Activated T-helper 17 cell treated with anti-CD3 and anti-CD28 coated beads, Interleukin-2, amount 50 U/mL, for 72 hours (primary cell): ENCODE results near the gene PTCH1. TPM values are rescaled to one million over a fixed set of nuclear protein-coding genes. Genes with fewer than 3 reads are reported as not detected.
A peak's percentile ranks its signal among the peaks of the same experiment; 100 is the strongest.

ENCODE experiments used
- ATAC-seq: fragments of 150-1000 bp; cut with Tn5 transposase; replicated peaks from 2 replicates; pipeline ENCODE4 v1.10.0; 2021; ENCODE audit warnings: mild to moderate bottlenecking, moderate library complexity
- H3K27ac Mint-ChIP-seq: one replicate; pipeline ENCODE4 v1.8.0; 2022; ENCODE audit warnings: mixed read lengths
- H3K27me3 Mint-ChIP-seq: one replicate; pipeline ENCODE4 v1.8.0; 2022; ENCODE audit warnings: mixed read lengths
- H3K36me3 Mint-ChIP-seq: one replicate; pipeline ENCODE4 v1.8.0; 2022; ENCODE audit warnings: low read depth, mild to moderate bottlenecking, mixed read lengths
- H3K4me1 Mint-ChIP-seq: one replicate; pipeline ENCODE4 v1.8.0; 2022; ENCODE audit warnings: mixed read lengths
- H3K4me3 Mint-ChIP-seq: one replicate; pipeline ENCODE4 v1.8.0; 2022; ENCODE audit warnings: mild to moderate bottlenecking, mixed read lengths
- H3K9me3 Mint-ChIP-seq: one replicate; pipeline ENCODE4 v1.8.0; 2022; ENCODE audit warnings: mixed read lengths
- total RNA-seq, 2 donors: library from RNA; stranded (reverse); gene quantifications; one replicate each; pipeline ENCODE4 v1.2.3, GENCODE V29; 2022

PTCH1 gene
- total RNA-seq, 2 donors from 2014 or later, result 2.0 to 8.6 TPM

- H3K9me3 Mint-ChIP-seq, result no peaks in the 10 kb centered on the region
- no peak overlapping the region for H3K4me3 Mint-ChIP-seq
- H3K4me1 Mint-ChIP-seq, result peaks cover 5% of the 10 kb centered on the region
- peaks cover 53% of the 10 kb centered on the region for H3K36me3 Mint-ChIP-seq
- no peaks in the 10 kb centered on the region for H3K27me3 Mint-ChIP-seq
- no peak for ATAC-seq
- no peak overlapping the region for H3K27ac Mint-ChIP-seq
Measured at GRCh38 chr9:95479330-95479729, 37.4 kb downstream of the PTCH1 start.

GRCh38 chr9:95478335-95478734 lies 38.4 kb downstream of the PTCH1 start:
- no peaks in the 10 kb centered on the region for H3K27me3 Mint-ChIP-seq
- no peak overlapping the region for H3K4me3 Mint-ChIP-seq
- H3K9me3 Mint-ChIP-seq, result no peaks in the 10 kb centered on the region
- peaks cover 60% of the 10 kb centered on the region for H3K36me3 Mint-ChIP-seq
- ATAC-seq, result no peak
- H3K27ac Mint-ChIP-seq, result no peak overlapping the region
- H3K4me1 Mint-ChIP-seq, result peaks cover 5% of the 10 kb centered on the region

GRCh38 chr9:95477885-95478284 lies 38.9 kb downstream of the PTCH1 start:
- peaks cover 64% of the 10 kb centered on the region for H3K36me3 Mint-ChIP-seq
- peaks cover 5% of the 10 kb centered on the region for H3K4me1 Mint-ChIP-seq
- ATAC-seq, result no peak
- no peak overlapping the region for H3K27ac Mint-ChIP-seq
- H3K4me3 Mint-ChIP-seq, result no peak overlapping the region
- H3K9me3 Mint-ChIP-seq, result no peaks in the 10 kb centered on the region
- H3K27me3 Mint-ChIP-seq, result no peaks in the 10 kb centered on the region

- Mint-ChIP-seq H3K9me3 (no peaks in the 10 kb centered on the region), H3K27ac (no peak overlapping the region), H3K4me1 (peaks cover 5% of the 10 kb centered on the region)
Measured at GRCh38 chr9:95477441-95477840, 39.3 kb downstream of the PTCH1 start.

GRCh38 chr9:95468791-95469190 lies 48.0 kb downstream of the PTCH1 start:
- ATAC-seq, result no peak
- Mint-ChIP-seq H3K27ac (no peak overlapping the region), H3K9me3 (no peaks in the 10 kb centered on the region), H3K4me1 (peaks cover 4% of the 10 kb centered on the region), H3K36me3 (peaks cover 63% of the 10 kb centered on the region), H3K4me3 (no peak overlapping the region), H3K27me3 (no peaks in the 10 kb centered on the region)

More at GRCh38 chr9:95477441-95477840, 39.3 kb downstream of the PTCH1 start:
- no peak overlapping the region for H3K4me3 Mint-ChIP-seq
- H3K27me3 Mint-ChIP-seq, result no peaks in the 10 kb centered on the region
- no peak for ATAC-seq
- peaks cover 68% of the 10 kb centered on the region for H3K36me3 Mint-ChIP-seq

- Mint-ChIP-seq H3K27me3 (no peaks in the 10 kb centered on the region), H3K36me3 (peaks cover 37% of the 10 kb centered on the region), H3K9me3 (no peaks in the 10 kb centered on the region), H3K4me3 (no peak overlapping the region), H3K4me1 (peaks cover 22% of the 10 kb centered on the region), H3K27ac (no peak overlapping the region)
- no peak for ATAC-seq
Measured at GRCh38 chr9:95465115-95465514, 51.7 kb downstream of the PTCH1 start.

GRCh38 chr9:95463148-95464060 lies 53.4 kb downstream of the PTCH1 start:
- H3K4me1 Mint-ChIP-seq, result peaks cover 22% of the 10 kb centered on the region
- H3K27me3 Mint-ChIP-seq, result no peaks in the 10 kb centered on the region
- no peaks in the 10 kb centered on the region for H3K9me3 Mint-ChIP-seq
- H3K27ac Mint-ChIP-seq, result peak overlapping the region; percentile 85
- peak; percentile 41 for ATAC-seq
- peaks cover 28% of the 10 kb centered on the region for H3K36me3 Mint-ChIP-seq
- H3K4me3 Mint-ChIP-seq, result peak overlapping the region; percentile 88

GRCh38 chr9:95462249-95463147 lies 54.3 kb downstream of the PTCH1 start:
- Mint-ChIP-seq H3K9me3 (no peaks in the 10 kb centered on the region), H3K27me3 (no peaks in the 10 kb centered on the region), H3K27ac (peak overlapping the region; percentile 85), H3K36me3 (peaks cover 35% of the 10 kb centered on the region), H3K4me1 (peaks cover 22% of the 10 kb centered on the region), H3K4me3 (peak overlapping the region; percentile 88)
- ATAC-seq, result peak; percentile 91

- Mint-ChIP-seq H3K27ac (peak overlapping the region; percentile 85), H3K27me3 (no peaks in the 10 kb centered on the region), H3K9me3 (no peaks in the 10 kb centered on the region), H3K4me3 (peak overlapping the region; percentile 88), H3K36me3 (peaks cover 36% of the 10 kb centered on the region), H3K4me1 (peaks cover 22% of the 10 kb centered on the region)
- no peak for ATAC-seq
Measured at GRCh38 chr9:95461448-95462248, 55.1 kb downstream of the PTCH1 start.

- H3K36me3 Mint-ChIP-seq, result peaks cover 37% of the 10 kb centered on the region
- ATAC-seq, result no peak
- no peaks in the 10 kb centered on the region for H3K27me3 Mint-ChIP-seq
- peaks cover 22% of the 10 kb centered on the region for H3K4me1 Mint-ChIP-seq
- H3K27ac Mint-ChIP-seq, result no peak overlapping the region
- H3K4me3 Mint-ChIP-seq, result no peak overlapping the region
- H3K9me3 Mint-ChIP-seq, result no peaks in the 10 kb centered on the region
Measured at GRCh38 chr9:95460518-95461164, 56.1 kb downstream of the PTCH1 start.

- no peak overlapping the region for H3K4me3 Mint-ChIP-seq
- no peak overlapping the region for H3K27ac Mint-ChIP-seq
- H3K4me1 Mint-ChIP-seq, result peaks cover 22% of the 10 kb centered on the region
- H3K36me3 Mint-ChIP-seq, result peaks cover 34% of the 10 kb centered on the region
- no peak for ATAC-seq
- no peaks in the 10 kb centered on the region for H3K9me3 Mint-ChIP-seq
- no peaks in the 10 kb centered on the region for H3K27me3 Mint-ChIP-seq
Measured at GRCh38 chr9:95459851-95460517, 56.8 kb downstream of the PTCH1 start.

- Mint-ChIP-seq H3K9me3 (no peaks in the 10 kb centered on the region), H3K4me3 (no peak overlapping the region), H3K27me3 (no peaks in the 10 kb centered on the region), H3K36me3 (peaks cover 35% of the 10 kb centered on the region), H3K4me1 (peaks cover 22% of the 10 kb centered on the region), H3K27ac (no peak overlapping the region)
- ATAC-seq, result no peak
Measured at GRCh38 chr9:95459178-95459577, 57.6 kb downstream of the PTCH1 start.

GRCh38 chr9:95458666-95459065 lies 58.1 kb downstream of the PTCH1 start:
- Mint-ChIP-seq H3K4me1 (peaks cover 20% of the 10 kb centered on the region), H3K27ac (no peak overlapping the region)

More at GRCh38 chr9:95458666-95459065, 58.1 kb downstream of the PTCH1 start:
- Mint-ChIP-seq H3K27me3 (no peaks in the 10 kb centered on the region), H3K9me3 (no peaks in the 10 kb centered on the region), H3K36me3 (peaks cover 39% of the 10 kb centered on the region), H3K4me3 (no peak overlapping the region)
- no peak for ATAC-seq
